Stomach (tissue), 4 donors: ENCODE data around the gene ARFGEF3.

Source experiments
- EP300 ChIP-seq: sonication (generic); formaldehyde crosslinking; IDR thresholded peaks from one replicate; pipeline ENCODE4 v1.6.1; 2017; ENCODE audit warnings: antibody characterized with exemption
- POLR2A ChIP-seq, 4 donors: fragments of 450-650 bp; IDR thresholded peaks; one replicate each; pipeline ENCODE4 v1.6.1; 2016; ENCODE audit warnings: antibody characterized with exemption in 4 of 4, control low read depth in 2 of 4, mild to moderate bottlenecking in 1 of 4, moderate library complexity in 1 of 4
- TF ChIP-seq, protein P1 (sequence below), 7 experiments: fragments of 450-650 bp in 4 of 7; fragments of 200-600 bp in 3 of 7; sonication (generic) in 3 of 7; IDR thresholded peaks; one replicate each; pipeline ENCODE4 v1.5.1; 2016 to 2019; ENCODE audit warnings: antibody characterized with exemption in 7 of 7, control low read depth in 2 of 7, mild to moderate bottlenecking in 1 of 7

- TF ChIP-seq, protein P1, sequence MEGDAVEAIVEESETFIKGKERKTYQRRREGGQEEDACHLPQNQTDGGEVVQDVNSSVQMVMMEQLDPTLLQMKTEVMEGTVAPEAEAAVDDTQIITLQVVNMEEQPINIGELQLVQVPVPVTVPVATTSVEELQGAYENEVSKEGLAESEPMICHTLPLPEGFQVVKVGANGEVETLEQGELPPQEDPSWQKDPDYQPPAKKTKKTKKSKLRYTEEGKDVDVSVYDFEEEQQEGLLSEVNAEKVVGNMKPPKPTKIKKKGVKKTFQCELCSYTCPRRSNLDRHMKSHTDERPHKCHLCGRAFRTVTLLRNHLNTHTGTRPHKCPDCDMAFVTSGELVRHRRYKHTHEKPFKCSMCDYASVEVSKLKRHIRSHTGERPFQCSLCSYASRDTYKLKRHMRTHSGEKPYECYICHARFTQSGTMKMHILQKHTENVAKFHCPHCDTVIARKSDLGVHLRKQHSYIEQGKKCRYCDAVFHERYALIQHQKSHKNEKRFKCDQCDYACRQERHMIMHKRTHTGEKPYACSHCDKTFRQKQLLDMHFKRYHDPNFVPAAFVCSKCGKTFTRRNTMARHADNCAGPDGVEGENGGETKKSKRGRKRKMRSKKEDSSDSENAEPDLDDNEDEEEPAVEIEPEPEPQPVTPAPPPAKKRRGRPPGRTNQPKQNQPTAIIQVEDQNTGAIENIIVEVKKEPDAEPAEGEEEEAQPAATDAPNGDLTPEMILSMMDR (IDR thresholded peaks at IDR 0.05), result no peak
- TF ChIP-seq EP300 (no peak), POLR2A (IDR thresholded peaks at IDR 0.05) (no peak)
These were observed 92.0 kb downstream of the ARFGEF3 start for GRCh38 chr6:138253731-138254130.
